H1 (cell line): ENCODE data around the gene C2orf80. TPM values are rescaled to one million over a fixed set of nuclear protein-coding genes. Genes with fewer than 3 reads are reported as not detected.

Experiments used
- CTCF ChIA-PET: fragments of 300-600 bp; sonication (Branson Sonifier 250); formaldehyde crosslinking; loops from one replicate; lab custom pipeline; 2021; ENCODE audit not compliant: partially characterized antibody; lab: Charles Lee
- POLR2A ChIA-PET: fragments of 300-600 bp; sonication (Branson Sonifier 250); formaldehyde crosslinking; loops from one replicate; lab custom pipeline; 2021; ENCODE audit warnings: inconsistent platforms; ENCODE audit not compliant: partially characterized antibody; lab: Charles Lee
- DNase-seq, 2 experiments: peaks; one replicate each; pipeline versions ENCODE4 v3.0.0 to v3.0.0-alpha.2; 2010 to 2022; ENCODE audit warnings: low spot score in 2 of 2, low read depth in 1 of 2, mixed read lengths in 1 of 2
- FAIRE-seq: peaks from 2 replicates; lab custom pipeline; 2011; peaks lifted over from hg19 to GRCh38; lab: Jason Lieb, UNC
- H2AFZ ChIP-seq: 2 replicates; pipeline ENCODE4 v1.8.1; 2012; ENCODE audit warnings: low read length, inconsistent platforms
- H2AK5ac ChIP-seq: 2 replicates; pipeline ENCODE4 v1.6.1; 2013; ENCODE audit warnings: low read depth, low read length
- H2BK120ac ChIP-seq: replicated peaks from 2 replicates; pipeline ENCODE3; 2013; ENCODE audit warnings: low read depth, low read length, inconsistent platforms
- H2BK12ac ChIP-seq: 2 replicates; pipeline ENCODE4 v1.6.1; 2013; ENCODE audit warnings: low read depth, low read length
- H2BK15ac ChIP-seq: 2 replicates; pipeline ENCODE4 v1.6.1; 2013; ENCODE audit warnings: low read length
- H2BK20ac ChIP-seq: 2 replicates; pipeline ENCODE4 v1.6.1; 2013; ENCODE audit warnings: low read length
- H2BK5ac ChIP-seq: 2 replicates; pipeline ENCODE4 v1.6.1; 2013; ENCODE audit warnings: low read depth, low read length
- H3K14ac ChIP-seq: 2 replicates; pipeline ENCODE4 v1.6.1; 2013; ENCODE audit warnings: inconsistent platforms; ENCODE audit not compliant: insufficient read length
- H3K18ac ChIP-seq: 2 replicates; pipeline ENCODE4 v1.6.1; 2013; ENCODE audit warnings: low read length; ENCODE audit errors: extremely low read depth
- H3K23ac ChIP-seq: 2 replicates; pipeline ENCODE4 v1.6.1; 2013; ENCODE audit warnings: inconsistent platforms; ENCODE audit not compliant: insufficient read length
- H3K23me2 ChIP-seq: 2 replicates; pipeline ENCODE4 v1.6.1; 2013; ENCODE audit warnings: low read depth, low read length
- H3K27ac ChIP-seq: 2 replicates; pipeline ENCODE4 v1.6.1; 2011; ENCODE audit warnings: low read depth, low read length, inconsistent platforms
- H3K27me3 ChIP-seq, 4 experiments: replicated peaks in 1 of 4; 1 replicate in 1 of 4; 2 replicates in 3 of 4; pipeline versions ENCODE4 v1.6.1 to v1.8.1; 2011 to 2013; ENCODE audit warnings: low read length in 3 of 4, mild to moderate bottlenecking in 3 of 4, inconsistent platforms in 2 of 4, mixed read lengths in 2 of 4, moderate library complexity in 1 of 4; ENCODE audit not compliant: control insufficient read depth in 3 of 4, insufficient read depth in 3 of 4; ENCODE audit errors: extremely low read depth in 1 of 4
- H3K36me3 ChIP-seq, 4 experiments: 2 replicates each; pipeline versions ENCODE4 v1.6.1 to v1.8.1; 2011 to 2013; ENCODE audit warnings: mild to moderate bottlenecking in 4 of 4, low read length in 3 of 4, moderate library complexity in 2 of 4, control low read depth in 1 of 4, inconsistent platforms in 1 of 4; ENCODE audit not compliant: insufficient read depth in 4 of 4, control insufficient read depth in 2 of 4
- H3K4ac ChIP-seq: replicated peaks from 2 replicates; pipeline ENCODE3; 2013; ENCODE audit warnings: low read length, low read depth, mixed read lengths, inconsistent platforms; ENCODE audit not compliant: insufficient read length
- H3K4me1 ChIP-seq, 4 experiments: replicated peaks in 1 of 4; 1 replicate in 1 of 4; 2 replicates in 3 of 4; pipeline versions ENCODE4 v1.6.1 to v1.8.1; 2011 to 2013; ENCODE audit warnings: low read length in 3 of 4, inconsistent platforms in 2 of 4, mixed read lengths in 1 of 4; ENCODE audit not compliant: insufficient read depth in 4 of 4, control insufficient read depth in 3 of 4
- H3K4me2 ChIP-seq, 2 experiments: 2 replicates each; pipeline versions ENCODE4 v1.6.1 to v1.8.1; 2011 to 2013; ENCODE audit warnings: low read depth in 2 of 2, low read length in 2 of 2, control low read depth in 1 of 2, inconsistent platforms in 1 of 2, mild to moderate bottlenecking in 1 of 2; ENCODE audit not compliant: insufficient read depth in 1 of 2
- H3K4me3 ChIP-seq, 4 experiments: fragments of 200-600, 300-600 bp in 1 of 4; sonication (generic), shearing (Covaris generic), sonication (Bioruptor Twin) in 1 of 4; 2 replicates each; pipeline versions ENCODE4 v1.5.1 to v1.8.1; 2011 to 2016; ENCODE audit warnings: low read length in 4 of 4, low read depth in 3 of 4, control low read depth in 2 of 4, inconsistent platforms in 2 of 4, mild to moderate bottlenecking in 2 of 4, mixed read lengths in 1 of 4, moderate library complexity in 1 of 4; ENCODE audit not compliant: insufficient read depth in 2 of 4; ENCODE audit errors: extremely low read depth in 1 of 4
- H3K56ac ChIP-seq: replicated peaks from 2 replicates; pipeline ENCODE3; 2013; ENCODE audit warnings: low read depth, mild to moderate bottlenecking, mixed read lengths, low read length, inconsistent platforms; ENCODE audit not compliant: insufficient read length
- H3K79me1 ChIP-seq: 2 replicates; pipeline ENCODE4 v1.6.1; 2013; ENCODE audit warnings: low read depth, low read length, control low read depth
- H3K79me2 ChIP-seq, 2 experiments: 2 replicates each; pipeline versions ENCODE4 v1.6.1 to v1.8.1; 2012 to 2013; ENCODE audit warnings: low read length in 2 of 2, mild to moderate bottlenecking in 2 of 2, inconsistent platforms in 1 of 2; ENCODE audit not compliant: insufficient read depth in 2 of 2, control insufficient read depth in 1 of 2
- H3K9ac ChIP-seq, 4 experiments: replicated peaks in 1 of 4; 1 replicate in 1 of 4; 2 replicates in 3 of 4; pipeline versions ENCODE4 v1.6.1 to v1.8.1; 2011 to 2013; ENCODE audit warnings: low read depth in 3 of 4, low read length in 3 of 4, control low read depth in 2 of 4, mild to moderate bottlenecking in 2 of 4, moderate library complexity in 2 of 4, inconsistent platforms in 1 of 4; ENCODE audit errors: extremely low read depth in 1 of 4
- H3K9me3 ChIP-seq, 2 experiments: 2 replicates each; pipeline versions ENCODE4 v1.6.1 to v1.8.1; 2012 to 2013; ENCODE audit warnings: mild to moderate bottlenecking in 2 of 2, moderate library complexity in 2 of 2, control low read depth in 1 of 2, inconsistent platforms in 1 of 2, low read depth in 1 of 2, low read length in 1 of 2, mixed read lengths in 1 of 2; ENCODE audit not compliant: insufficient read depth in 2 of 2
- H4K20me1 ChIP-seq, 2 experiments: replicated peaks in 1 of 2; 2 replicates each; pipeline versions ENCODE3 to v1.8.1; 2011 to 2013; ENCODE audit warnings: inconsistent platforms in 2 of 2, low read length in 2 of 2, mild to moderate bottlenecking in 1 of 2; ENCODE audit not compliant: insufficient read depth in 2 of 2, control insufficient read depth in 1 of 2
- H4K5ac ChIP-seq: 2 replicates; pipeline ENCODE4 v1.6.1; 2013; ENCODE audit warnings: low read length, low read depth, mixed read lengths, inconsistent platforms; ENCODE audit not compliant: insufficient read length
- H4K8ac ChIP-seq: 2 replicates; pipeline ENCODE4 v1.8.0; 2013; ENCODE audit warnings: mild to moderate bottlenecking, moderate library complexity, low read length, inconsistent platforms; ENCODE audit not compliant: insufficient read depth; ENCODE audit errors: extremely low read depth
- H4K91ac ChIP-seq: replicated peaks from 2 replicates; pipeline ENCODE3; 2013; ENCODE audit warnings: low read length, mixed read lengths, inconsistent platforms; ENCODE audit not compliant: insufficient read length
- CHD1 ChIP-seq: IDR thresholded peaks from 2 replicates; pipeline ENCODE4 v1.6.1; 2012; ENCODE audit warnings: low read depth, low read length, improper control_type of control experiment
- WGBS, 2 experiments: shearing (Covaris generic) in 1 of 2; methylation state at CpG; one replicate each; pipeline versions ENCODE4 v1.1.6 to v1.1.7; 2013 to 2015; ENCODE audit warnings: low lambda C conversion rate in 2 of 2, mixed read lengths in 2 of 2, inconsistent platforms in 1 of 2, low coverage in 1 of 2, missing lambda C conversion rate in 1 of 2; ENCODE audit not compliant: insufficient replicate concordance in 2 of 2, insufficient coverage in 1 of 2, insufficient read length in 1 of 2; ENCODE audit errors: extremely low coverage in 1 of 2, missing lambda C conversion rate in 1 of 2; 5-methylcytosine and 5-hydroxymethylcytosine counted together
- polyA plus RNA-seq, 7 experiments: library from polyadenylated mRNA; depleted of rRNA in 3 of 7; stranded (reverse) in 5 of 7; unstranded in 2 of 7; fragments of >200 nt in 5 of 7; fragments of 200-250 nt in 2 of 7; gene quantifications; 1 replicate in 5 of 7; 2 replicates in 1 of 7; 4 replicates in 1 of 7; pipeline versions ENCODE4 v1.2.1 to v1.2.3, GENCODE V29; 2011 to 2013; ENCODE audit warnings: missing spikeins in 2 of 7, mixed read lengths in 2 of 7
- total RNA-seq: library from RNA; stranded (reverse); fragmentation: NEBNext Ultra II Directional; extraction: Animal tissue kit (Norgen Biotek cat#: 25700); gene quantifications from 2 replicates; pipeline ENCODE4 v1.2.1, GENCODE V29; 2021

C2orf80 gene
- total and polyA plus RNA-seq, 2 of the 8 experiments (the other 6 are each of a cell fraction or from before 2014, with no cell fraction given), result 0.97 to 1.1 TPM

DNA sequence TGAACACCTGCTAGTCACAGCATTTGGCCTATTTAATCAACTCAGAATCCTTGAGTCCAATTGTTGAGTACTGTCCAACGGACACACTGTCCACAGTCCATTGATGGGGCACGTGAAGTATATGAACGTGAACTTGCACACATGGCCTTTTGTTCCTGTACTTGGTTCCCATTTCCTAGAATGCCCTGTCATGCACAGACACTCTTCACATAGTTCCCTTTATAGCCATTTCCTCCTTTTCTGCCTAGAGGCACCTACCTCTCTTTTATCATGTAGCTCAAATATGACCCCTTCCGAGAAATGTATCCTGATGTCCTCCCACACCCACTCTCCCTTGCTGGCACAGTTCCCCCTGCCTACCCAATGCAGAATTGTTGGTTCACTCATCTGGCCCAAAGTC, 17.7 kb downstream of the C2orf80 start:
- Histone ChIP-seq H2BK12ac (no peak overlapping the region), H3K27ac (no peak overlapping the region), H3K4ac (no peak overlapping the region), H4K5ac (no peak overlapping the region), H3K14ac (no peak overlapping the region), H2AK5ac (no peak overlapping the region), H2BK20ac (no peak overlapping the region), H2BK120ac (no peak overlapping the region), H3K56ac (no peak overlapping the region), H3K23ac (no peak overlapping the region), H4K20me1 (no peaks in the 10 kb centered on the region), H2AFZ (no peak overlapping the region), H3K9ac (no peak overlapping the region), H3K79me2 (no peaks in the 10 kb centered on the region), H3K9me3 (no peaks in the 10 kb centered on the region), H3K23me2 (peaks cover 3% of the 10 kb centered on the region; the same call in 1 of the 2 replicates), H3K36me3 (no peaks in the 10 kb centered on the region), H3K4me1 (no peaks in the 10 kb centered on the region)
- POLR2A ChIA-PET, result no interaction called here
- WGBS, 2 experiments, result 89% methylated on average over 4 of the region's 4 CpGs; no CpG with 5 or more reads in 1 of the 2 experiments
- no peak for DNase-seq
- CTCF ChIA-PET, result interaction anchor here (0.5 to 0.9 kb wide), 4 partner anchors 17 to 1647 kb away, joined by 3 read pairs; no protein-coding TSS in a partner anchor
- no peak for TF ChIP-seq CHD1
- TF ChIP-seq, all 59 proteins: peak for 0
- FAIRE-seq, result no peak
- Histone ChIP-seq H4K8ac (no peak overlapping the region), H2BK5ac (no peak overlapping the region), H3K79me1 (no peaks in the 10 kb centered on the region), H3K18ac (no peak overlapping the region), H4K91ac (no peak overlapping the region), H3K4me2 (no peak overlapping the region), H3K27me3 (no peaks in the 10 kb centered on the region), H2BK15ac (no peak overlapping the region), H3K4me3 (no peak overlapping the region)
